T-cell (primary cell): Measurements from ENCODE around the gene PIH1D1. TPM values are rescaled to one million over a fixed set of nuclear protein-coding genes. Genes with fewer than 3 reads are reported as not detected.
A peak's percentile ranks its signal among the peaks of the same experiment; 100 is the strongest.

Source experiments
- ATAC-seq, 4 experiments: fragments of 200-7000 bp in 3 of 4; fragments of 150-1000 bp in 1 of 4; cut with Tn5 transposase; replicated peaks in 1 of 4; 1 replicate in 3 of 4; 2 replicates in 1 of 4; pipeline ENCODE4 v1.10.0; 2021; ENCODE audit warnings: moderate library complexity in 3 of 4, mild to moderate bottlenecking in 2 of 4, moderate number of reproducible peaks in 1 of 4
- CTCF ChIA-PET, 2 donors: fragments of 300-600 bp; sonication (Branson Sonifier 250); formaldehyde crosslinking; loops; one replicate each; lab custom pipeline; 2022; ENCODE audit warnings: antibody characterized with exemption in 2 of 2; lab: Charles Lee
- POLR2A ChIA-PET, 2 donors: fragments of 300-600 bp; sonication (Branson Sonifier 250); formaldehyde crosslinking; loops; one replicate each; lab custom pipeline; 2022; ENCODE audit warnings: antibody characterized with exemption in 2 of 2; lab: Charles Lee
- DNase-seq, 35 experiments: peaks; one replicate each; pipeline versions ENCODE4 v3.0.0 to v3.0.0-alpha.2; 2013 to 2023
- H3K27ac ChIP-seq: one replicate; pipeline ENCODE4 v1.5.1; 2013; ENCODE audit warnings: low read length
- H3K27me3 ChIP-seq, 2 experiments: replicated peaks in 1 of 2; 1 replicate in 1 of 2; 2 replicates in 1 of 2; pipeline versions ENCODE4 v1.6.1 to v1.7.0; 2013; ENCODE audit warnings: low read length in 1 of 2, mixed read lengths in 1 of 2; ENCODE audit not compliant: control insufficient read depth in 2 of 2, insufficient read depth in 2 of 2; ENCODE audit errors: extremely low read depth in 1 of 2
- H3K36me3 ChIP-seq, 2 donors: 1 replicate in 1 of 2; 2 replicates in 1 of 2; pipeline versions ENCODE4 v1.6.1 to v1.7.0; 2013; ENCODE audit warnings: low read length in 1 of 2; ENCODE audit not compliant: control insufficient read depth in 2 of 2, insufficient read depth in 1 of 2; ENCODE audit errors: extremely low read depth in 1 of 2
- H3K4me1 ChIP-seq, 2 experiments: 1 replicate in 1 of 2; 2 replicates in 1 of 2; pipeline versions ENCODE4 v1.6.1 to v1.7.0; 2013; ENCODE audit warnings: low read length in 2 of 2, mixed read lengths in 1 of 2; ENCODE audit not compliant: insufficient read depth in 2 of 2, control insufficient read depth in 1 of 2; ENCODE audit errors: extremely low read depth in 1 of 2
- H3K4me3 ChIP-seq, 2 donors: 1 replicate in 1 of 2; 2 replicates in 1 of 2; pipeline versions ENCODE4 v1.5.1 to v1.7.0; 2013; ENCODE audit warnings: mild to moderate bottlenecking in 2 of 2, low read length in 1 of 2, moderate library complexity in 1 of 2; ENCODE audit not compliant: control insufficient read depth in 1 of 2; ENCODE audit errors: extremely low read depth in 1 of 2
- H3K9me3 ChIP-seq: 2 replicates; pipeline ENCODE4 v1.7.0; 2013
- H3K27ac Mint-ChIP-seq, 2 donors: one replicate each; pipeline ENCODE4 v1.8.0; 2020 to 2021; ENCODE audit warnings: mild to moderate bottlenecking in 2 of 2, mixed read lengths in 2 of 2
- H3K27me3 Mint-ChIP-seq, 2 donors: one replicate each; pipeline ENCODE4 v1.8.0; 2021 to 2022; ENCODE audit warnings: mixed read lengths in 2 of 2
- H3K36me3 Mint-ChIP-seq: one replicate; pipeline ENCODE4 v1.8.0; 2021; ENCODE audit warnings: mixed read lengths
- H3K4me1 Mint-ChIP-seq, 3 donors: one replicate each; pipeline ENCODE4 v1.8.0; 2020 to 2022; ENCODE audit warnings: mixed read lengths in 3 of 3, mild to moderate bottlenecking in 1 of 3
- H3K4me3 Mint-ChIP-seq, 3 donors: one replicate each; pipeline ENCODE4 v1.8.0; 2020 to 2022; ENCODE audit warnings: mild to moderate bottlenecking in 3 of 3, mixed read lengths in 3 of 3, moderate library complexity in 3 of 3
- H3K9me3 Mint-ChIP-seq, 3 donors: one replicate each; pipeline ENCODE4 v1.8.0; 2020 to 2022; ENCODE audit warnings: mixed read lengths in 3 of 3
- WGBS: methylation state at CpG from one replicate; pipeline ENCODE4 v1.1.5; 2013; ENCODE audit warnings: missing lambda C conversion rate; ENCODE audit not compliant: insufficient coverage; 5-methylcytosine and 5-hydroxymethylcytosine counted together
- total RNA-seq, 35 experiments: library from RNA in 6 of 35; stranded (reverse) in 6 of 35; fragments of 120-200 nt in 1 of 35; gene quantifications; one replicate each; pipeline versions ENCODE4 v1.2.1 to v1.2.4 and lab custom pipeline; 2013 to 2026

Gene PIH1D1
- total RNA-seq, 5 donors from 2014 or later (not counting 1 experiment from before 2014, with no cell fraction given) = 122 to 196 (median 163) TPM

DNA sequence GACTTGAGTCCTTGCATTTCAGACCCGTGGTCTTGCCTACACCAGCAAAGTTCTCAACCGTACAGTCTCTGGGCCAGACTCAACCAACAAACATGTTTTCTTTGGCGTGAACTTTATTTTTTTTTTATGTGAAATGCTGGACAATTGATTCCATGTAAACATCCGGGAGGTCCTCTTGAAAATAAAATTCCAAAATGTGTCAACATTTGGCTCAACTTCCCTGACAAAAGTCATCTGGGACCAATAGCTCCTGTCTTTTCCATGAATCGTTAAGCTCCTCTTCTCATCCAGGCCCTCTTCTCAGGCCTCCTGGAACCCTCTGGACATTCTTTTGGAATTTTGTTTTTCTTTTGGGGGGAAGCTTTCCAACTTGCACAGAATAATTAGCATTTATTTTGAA is 4.2 kb upstream of the PIH1D1 start:
- POLR2A ChIA-PET = interaction anchor here (0.6 to 1.1 kb wide), 3 partner anchors 21 to 119 kb away, joined by 3 read pairs; no protein-coding TSS in a partner anchor
- 100% methylated on average over 1 of the region's 5 CpGs for WGBS
- peaks cover 31 to 48% (median 37%) of the 10 kb centered on the region in 3 donors for H3K4me1 Mint-ChIP-seq

DNA sequence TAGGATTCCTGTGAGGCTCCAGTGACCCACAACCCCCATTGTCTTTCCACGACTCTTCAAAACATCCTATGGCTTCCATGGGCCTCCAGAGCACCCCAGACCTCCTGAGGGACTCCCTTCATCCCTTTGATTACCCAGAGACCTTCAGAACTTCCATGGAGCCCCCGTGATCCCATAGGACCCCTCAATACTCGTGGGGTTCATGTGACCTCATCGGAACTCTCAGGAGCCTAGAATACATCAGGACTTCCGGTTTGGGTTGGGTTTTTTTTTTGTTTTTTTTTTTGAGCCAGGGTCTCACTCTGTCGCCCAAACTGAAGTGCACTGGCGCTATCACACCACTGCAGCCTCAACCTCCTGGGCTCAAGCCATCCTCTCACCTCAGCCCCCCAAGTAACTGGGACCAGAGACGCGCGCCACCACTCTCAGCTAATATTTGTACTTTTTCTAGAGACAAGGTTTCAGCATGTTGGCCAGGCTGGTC is 2.2 kb upstream of the PIH1D1 start:
- POLR2A ChIA-PET = interaction anchor here (0.5 to 1.0 kb wide), 2 partner anchors 15 to 16 kb away, joined by 4 to 11 read pairs; no protein-coding TSS in a partner anchor
- Mint-ChIP-seq H3K27me3 (no peaks in the 10 kb centered on the region), H3K36me3 (peaks cover 30% of the 10 kb centered on the region), H3K9me3 (no peaks in the 10 kb centered on the region), H3K4me1 (peaks cover 45 to 62% (median 51%) of the 10 kb centered on the region in 3 donors), H3K27ac (peak overlapping the region; percentile 98 to 99), H3K4me3 (peak overlapping the region; percentile 95 to 98 (median 98))
- ATAC-seq = no peak
- peak in 1 of 35 experiments; percentile 54 for DNase-seq
- CTCF ChIA-PET = interaction anchor here in 1 of 2 donors (0.6 to 1.4 kb wide), 5 partner anchors 15 to 66 kb away, joined by 4 to 12 read pairs (median 5); partner anchors contain the start of genes FLT3LG and KASH5
- WGBS = 78% methylated on average over 3 of the region's 10 CpGs
- no peaks in the 10 kb centered on the region for H3K9me3 ChIP-seq
- peak overlapping the region; percentile 51 to 74 for H3K4me3 ChIP-seq
- no peaks in the 10 kb centered on the region for H3K27me3 ChIP-seq
- H3K27ac ChIP-seq = peak overlapping the region; percentile 83
- peaks cover 7 to 65% of the 10 kb centered on the region in 2 experiments for H3K4me1 ChIP-seq
- H3K36me3 ChIP-seq = peaks cover 7 to 24% of the 10 kb centered on the region in 2 donors

More for the DNA sequence above, 4.2 kb upstream of the PIH1D1 start:
- peaks cover 17 to 27% of the 10 kb centered on the region in 2 donors for H3K36me3 ChIP-seq
- Mint-ChIP-seq H3K9me3 (no peaks in the 10 kb centered on the region), H3K36me3 (peaks cover 13% of the 10 kb centered on the region), H3K27ac (peak overlapping the region; percentile 23 to 41), H3K27me3 (no peaks in the 10 kb centered on the region), H3K4me3 (no peak overlapping the region)
- DNase-seq (no peak), ATAC-seq (no peak)
- CTCF ChIA-PET = no interaction called here
- no peaks in the 10 kb centered on the region for H3K27me3 ChIP-seq
- H3K4me3 ChIP-seq = no peak overlapping the region
- no peaks in the 10 kb centered on the region for H3K9me3 ChIP-seq
- H3K4me1 ChIP-seq = peaks cover 3 to 67% of the 10 kb centered on the region in 2 experiments
- H3K27ac ChIP-seq = no peak overlapping the region

DNA sequence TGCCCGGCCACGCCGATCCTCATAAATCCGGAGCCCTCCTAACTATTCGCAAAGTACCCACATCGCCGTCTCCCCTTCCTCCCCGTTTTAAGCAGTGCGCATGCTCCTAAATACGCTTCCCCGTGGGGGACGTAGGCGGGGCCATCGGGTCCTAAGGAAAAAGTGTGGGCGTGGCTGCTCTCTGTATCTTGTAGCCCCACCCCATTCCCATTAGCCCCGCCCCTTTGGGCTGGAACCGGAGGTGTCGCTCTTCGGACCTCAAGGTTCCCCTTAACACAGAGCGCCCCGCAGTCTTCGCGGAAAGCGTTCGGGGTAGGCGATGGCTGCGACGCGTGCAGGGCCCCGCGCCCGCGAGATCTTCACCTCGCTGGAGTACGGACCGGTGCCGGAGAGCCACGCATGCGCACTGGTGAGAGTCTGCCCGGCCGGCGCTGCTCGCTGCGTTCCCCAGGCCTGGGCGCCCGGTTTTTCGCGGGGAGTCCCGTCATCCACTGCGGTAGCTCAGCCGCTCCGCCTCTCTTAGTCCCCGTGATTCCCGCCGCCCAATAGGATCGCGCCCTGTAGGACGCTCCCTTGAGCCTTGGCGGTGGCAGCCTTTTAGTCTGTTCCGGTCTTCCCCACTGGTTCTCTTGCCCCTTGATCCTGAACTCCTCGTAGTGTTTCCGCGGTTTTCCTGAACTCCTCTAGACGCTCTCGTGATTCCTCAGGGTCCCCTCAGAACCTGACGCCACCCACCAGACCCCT is 1.6 kb upstream of the PIH1D1 start, which contains the start of gene ALDH16A1:
ALDH16A1 (plus strand) TSS at position 213 of the 744 bp plus-strand sequence; CDS start at position 320, 107 bp downstream.
- H3K36me3 Mint-ChIP-seq = peaks cover 36% of the 10 kb centered on the region

DNA sequence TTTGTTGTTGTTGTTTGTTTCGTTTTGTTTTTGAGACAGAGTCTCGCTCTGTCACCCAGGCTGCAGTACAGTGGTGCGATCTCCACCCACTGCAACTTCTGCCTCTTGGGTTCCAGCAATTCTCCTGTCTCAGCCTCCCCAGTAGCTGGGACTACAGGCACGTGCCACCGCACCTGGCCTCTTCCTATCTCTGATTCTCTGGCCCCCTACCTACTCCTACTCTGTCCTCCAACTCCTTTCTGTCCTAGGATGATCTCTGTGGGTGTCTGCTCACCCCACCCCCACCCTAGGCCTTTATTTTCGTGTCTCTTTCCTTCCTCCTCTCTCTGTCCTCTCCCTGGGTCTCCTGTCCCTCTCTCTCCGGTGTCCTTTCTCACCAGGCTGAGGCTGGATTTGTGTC is 1.2 kb downstream of the PIH1D1 start:
- peaks cover 17 to 37% of the 10 kb centered on the region in 2 donors for H3K36me3 ChIP-seq
- ChIA-PET CTCF (no interaction called here), POLR2A (interaction anchor here in 1 of 2 donors (0.6 to 0.7 kb wide), 2 partner anchors 23 to 354 kb away, joined by 3 to 7 read pairs; partner anchors contain the start of gene FLT3LG)
- Mint-ChIP-seq H3K4me3 (peak overlapping the region; percentile 95 to 98 (median 98)), H3K4me1 (peaks cover 50 to 54% (median 53%) of the 10 kb centered on the region in 3 donors), H3K27me3 (no peaks in the 10 kb centered on the region), H3K27ac (peak overlapping the region; percentile 78 to 98), H3K36me3 (peaks cover 31% of the 10 kb centered on the region), H3K9me3 (no peaks in the 10 kb centered on the region)
- 78% methylated on average over 4 of the region's 7 CpGs for WGBS
- no peaks in the 10 kb centered on the region for H3K27me3 ChIP-seq
- ATAC-seq (no peak), DNase-seq (no peak)
- no peak overlapping the region for H3K27ac ChIP-seq
- peaks cover 7 to 62% of the 10 kb centered on the region in 2 experiments for H3K4me1 ChIP-seq
- no peaks in the 10 kb centered on the region for H3K9me3 ChIP-seq
- peak overlapping the region in 1 of 2 donors; percentile 99 for H3K4me3 ChIP-seq

More for the DNA sequence above, 1.6 kb upstream of the PIH1D1 start, which contains the start of gene ALDH16A1:
- 0% methylated on average over 58 of the region's 66 CpGs for WGBS
- H3K36me3 ChIP-seq = peaks cover 7 to 24% of the 10 kb centered on the region in 2 donors
- no peaks in the 10 kb centered on the region for H3K27me3 ChIP-seq
- ATAC-seq (peak; percentile 86 to 92 (median 88)), DNase-seq (peak; percentile 95 to 98 (median 97))
- CTCF ChIA-PET = interaction anchor here in 1 of 2 donors (0.6 to 1.4 kb wide), 6 partner anchors 16 to 65 kb away, joined by 3 to 12 read pairs (median 4); partner anchors contain the start of genes FLT3LG and KASH5
- POLR2A ChIA-PET = interaction anchor here (0.5 to 1.0 kb wide), 3 partner anchors 16 to 28 kb away, joined by 3 to 11 read pairs (median 4); no protein-coding TSS in a partner anchor
- Mint-ChIP-seq H3K4me3 (peak within 1 kb of the TSS; percentile 95 to 98 (median 98)), H3K9me3 (no peaks in the 10 kb centered on the region), H3K27me3 (no peaks in the 10 kb centered on the region), H3K27ac (peak within 1 kb of the TSS; percentile 98 to 99), H3K4me1 (peaks cover 52 to 68% (median 56%) of the 10 kb centered on the region in 3 donors)
- peak within 1 kb of the TSS; percentile 83 for H3K27ac ChIP-seq
- peaks cover 7 to 64% of the 10 kb centered on the region in 2 experiments for H3K4me1 ChIP-seq
- no peaks in the 10 kb centered on the region for H3K9me3 ChIP-seq
- H3K4me3 ChIP-seq = peak within 1 kb of the TSS; percentile 99

DNA sequence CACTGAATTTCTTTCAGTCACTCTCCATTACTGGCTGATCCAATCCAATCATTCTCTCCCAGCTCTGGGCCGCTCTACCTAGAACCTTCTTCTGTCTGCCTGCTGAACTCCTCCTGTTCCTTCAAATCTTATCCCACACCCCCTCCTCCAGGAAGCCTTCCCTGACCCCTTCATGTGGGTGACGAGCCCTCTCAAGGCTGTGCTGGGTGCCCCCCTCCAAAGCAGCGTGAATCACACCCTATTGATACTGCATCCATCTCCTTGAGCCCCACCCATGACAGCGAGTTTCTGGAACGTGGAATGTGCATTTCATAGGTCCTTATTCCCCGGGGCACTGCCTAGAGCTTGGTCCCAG is 3.2 kb downstream of the PIH1D1 start:
- no peak for ATAC-seq
- Mint-ChIP-seq H3K4me3 (peak overlapping the region in 1 of 3 donors; percentile 32), H3K4me1 (peaks cover 42 to 56% (median 53%) of the 10 kb centered on the region in 3 donors), H3K36me3 (peaks cover 31% of the 10 kb centered on the region), H3K27me3 (no peaks in the 10 kb centered on the region), H3K27ac (peak overlapping the region; percentile 43 to 55), H3K9me3 (no peaks in the 10 kb centered on the region)
- Histone ChIP-seq H3K27ac (no peak overlapping the region), H3K4me3 (no peak overlapping the region), H3K9me3 (no peaks in the 10 kb centered on the region), H3K4me1 (peaks cover 4 to 57% of the 10 kb centered on the region in 2 experiments), H3K27me3 (no peaks in the 10 kb centered on the region), H3K36me3 (peaks cover 12 to 37% of the 10 kb centered on the region in 2 donors)
- no peak for DNase-seq
- POLR2A ChIA-PET = no interaction called here
- WGBS = 96% methylated on average over 4 of the region's 6 CpGs
- CTCF ChIA-PET = no interaction called here
